Glutamatergic neuron (in vitro differentiated cells): Measurements from ENCODE around the gene GDPD5. TPM values are rescaled to one million over a fixed set of nuclear protein-coding genes. Genes with fewer than 3 reads are reported as not detected.

ENCODE experiments used
- DNase-seq: peaks from one replicate; pipeline ENCODE4 v3.0.0; 2022
- H3K27ac Mint-ChIP-seq: one replicate; pipeline ENCODE4 v1.8.0; 2020; ENCODE audit warnings: mild to moderate bottlenecking, mixed read lengths, inconsistent platforms; ENCODE audit not compliant: unreplicated experiment
- H3K27me3 Mint-ChIP-seq: one replicate; pipeline ENCODE4 v1.8.0; 2020; ENCODE audit warnings: mild to moderate bottlenecking, moderate library complexity, mixed read lengths, inconsistent platforms; ENCODE audit not compliant: unreplicated experiment
- H3K36me3 Mint-ChIP-seq: one replicate; pipeline ENCODE4 v1.8.0; 2020; ENCODE audit warnings: mild to moderate bottlenecking, mixed read lengths, inconsistent platforms; ENCODE audit not compliant: unreplicated experiment
- H3K4me1 Mint-ChIP-seq: one replicate; pipeline ENCODE4 v1.8.0; 2020; ENCODE audit warnings: mild to moderate bottlenecking, low read depth, mixed read lengths, inconsistent platforms; ENCODE audit not compliant: unreplicated experiment
- H3K4me3 Mint-ChIP-seq: one replicate; pipeline ENCODE4 v1.8.0; 2020; ENCODE audit warnings: mild to moderate bottlenecking, mixed read lengths, inconsistent platforms; ENCODE audit not compliant: unreplicated experiment
- H3K9me3 Mint-ChIP-seq: one replicate; pipeline ENCODE4 v1.8.0; 2020; ENCODE audit warnings: mild to moderate bottlenecking, moderate library complexity, mixed read lengths, inconsistent platforms; ENCODE audit not compliant: unreplicated experiment
- CTCF ChIP-seq: fragments of 200-600 bp; sonication (generic); IDR thresholded peaks from one replicate; pipeline ENCODE4 v1.5.0; 2021; ENCODE audit not compliant: partially characterized antibody, unreplicated experiment
- total RNA-seq: library from RNA; stranded (reverse); fragmentation: NEBNext Ultra II Directional; extraction: Animal tissue kit (Norgen Biotek cat#: 25700); gene quantifications from one replicate; pipeline ENCODE4 v1.2.1, GENCODE V29; 2021; ENCODE audit not compliant: unreplicated experiment

GDPD5 gene
- total RNA-seq, 1 donor from 2014 or later = 147 TPM

- peaks cover 35% of the 10 kb centered on the region for H3K4me1 Mint-ChIP-seq
- H3K9me3 Mint-ChIP-seq = peaks cover 21% of the 10 kb centered on the region
- H3K27me3 Mint-ChIP-seq = peaks cover 27% of the 10 kb centered on the region
- H3K4me3 Mint-ChIP-seq = no peak overlapping the region
- TF ChIP-seq CTCF = no peak
- H3K27ac Mint-ChIP-seq = no peak overlapping the region
- no peak for DNase-seq
- peaks cover 9% of the 10 kb centered on the region for H3K36me3 Mint-ChIP-seq
Observed at GRCh38 chr11:75425422-75425821, 100.3 kb downstream of the GDPD5 start.

DNA sequence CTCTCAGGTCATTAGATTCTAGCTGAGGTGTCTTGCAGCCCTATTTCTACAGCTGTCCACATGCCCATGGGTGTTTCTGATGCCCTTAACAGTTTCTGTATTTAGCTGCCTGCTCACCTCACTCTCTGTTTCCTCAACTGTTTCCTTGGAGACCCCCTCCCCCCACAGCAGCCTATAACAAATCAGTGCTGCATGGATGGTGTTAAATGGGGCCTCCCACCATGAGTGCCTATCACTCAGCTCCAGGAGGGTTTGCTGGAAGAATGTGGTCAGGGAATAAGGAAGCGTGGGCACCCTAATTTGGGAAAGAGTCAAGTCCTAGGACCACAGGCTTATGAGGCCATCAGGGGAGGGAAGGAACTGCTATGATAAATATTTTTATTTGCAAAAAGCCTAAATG is 101.3 kb downstream of the GDPD5 start:
- H3K27me3 Mint-ChIP-seq = peaks cover 27% of the 10 kb centered on the region
- H3K36me3 Mint-ChIP-seq = peaks cover 8% of the 10 kb centered on the region
- no peak for DNase-seq
- H3K9me3 Mint-ChIP-seq = peaks cover 20% of the 10 kb centered on the region
- H3K27ac Mint-ChIP-seq = peak overlapping the region; percentile 29
- no peak for TF ChIP-seq CTCF
- H3K4me1 Mint-ChIP-seq = peaks cover 39% of the 10 kb centered on the region
- H3K4me3 Mint-ChIP-seq = peak overlapping the region; percentile 59

DNA sequence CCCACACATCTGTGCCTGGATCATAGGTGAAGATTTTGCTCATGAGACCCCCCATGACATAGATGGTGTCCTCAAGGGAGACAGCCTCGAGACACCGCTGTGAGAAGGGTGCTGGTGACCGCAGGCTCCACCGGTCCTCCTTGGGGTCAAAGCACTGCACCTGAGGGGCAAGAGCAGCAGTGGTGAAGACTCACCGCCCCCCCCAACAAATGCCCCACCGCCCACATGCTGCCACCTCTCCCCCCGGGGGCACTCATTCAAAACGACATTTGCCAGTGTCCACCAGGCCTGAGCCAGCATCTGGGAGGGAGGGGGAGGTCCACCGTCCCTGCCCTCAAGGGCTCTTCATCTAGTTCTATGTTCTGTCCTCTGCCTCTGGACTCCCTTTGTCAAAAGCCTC is 102.0 kb downstream of the GDPD5 start:
- peaks cover 20% of the 10 kb centered on the region for H3K27me3 Mint-ChIP-seq
- no peak for DNase-seq
- H3K4me1 Mint-ChIP-seq = peaks cover 37% of the 10 kb centered on the region
- no peak for TF ChIP-seq CTCF
- peaks cover 13% of the 10 kb centered on the region for H3K9me3 Mint-ChIP-seq
- H3K27ac Mint-ChIP-seq = peak overlapping the region; percentile 33
- peaks cover under 1% of the 10 kb centered on the region for H3K36me3 Mint-ChIP-seq
- no peak overlapping the region for H3K4me3 Mint-ChIP-seq

DNA sequence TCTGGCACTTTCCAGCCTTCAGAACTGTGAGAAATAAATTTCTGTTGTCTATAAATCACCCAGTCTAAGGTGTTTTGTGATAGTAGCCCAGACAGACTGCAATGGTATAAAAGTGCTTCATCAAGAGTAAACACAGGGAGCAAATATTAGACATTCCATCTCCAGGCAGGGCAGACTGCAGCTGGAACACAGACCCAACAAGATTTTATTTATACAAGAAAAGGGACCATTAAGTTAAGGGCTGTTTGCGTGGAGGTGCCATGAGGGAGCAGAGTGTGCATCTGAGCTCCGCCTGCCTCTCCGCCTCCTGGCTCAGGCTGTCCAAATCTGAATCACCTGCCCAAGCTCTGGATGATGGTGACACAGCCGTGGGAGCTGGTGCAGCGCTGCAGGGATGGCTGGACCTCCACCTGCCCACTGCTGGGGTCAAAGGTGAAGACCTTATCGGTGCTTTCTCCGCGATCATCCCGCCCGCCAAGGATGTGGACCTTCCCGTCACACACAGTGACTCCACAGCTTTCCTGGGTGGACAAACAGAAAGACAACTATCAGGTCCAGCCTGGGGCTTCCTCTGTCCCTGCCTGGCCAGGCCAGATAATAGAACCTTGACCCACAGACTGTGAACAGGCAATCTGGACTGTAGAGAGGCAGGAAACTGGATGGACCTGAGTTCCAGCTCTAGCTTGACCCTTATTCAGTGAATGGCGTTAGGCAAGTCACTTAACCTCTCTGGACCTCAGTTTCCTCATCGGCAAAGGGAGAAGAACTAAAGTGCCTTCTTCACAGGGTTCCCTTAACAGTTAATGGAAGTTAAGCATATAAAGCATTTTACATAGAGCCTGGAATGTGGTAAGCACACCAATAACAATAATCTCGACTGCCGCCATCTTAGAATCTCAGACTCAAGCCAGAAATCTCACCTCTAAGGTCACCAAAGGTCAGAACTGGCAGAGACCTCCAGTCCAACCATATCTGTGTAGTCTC is 103.2 kb downstream of the GDPD5 start:
- DNase-seq = no peak
- Mint-ChIP-seq H3K36me3 (no peaks in the 10 kb centered on the region), H3K27me3 (peaks cover 20% of the 10 kb centered on the region), H3K4me3 (peak overlapping the region; percentile 52), H3K27ac (peak overlapping the region; percentile 96), H3K9me3 (peaks cover 12% of the 10 kb centered on the region), H3K4me1 (peaks cover 37% of the 10 kb centered on the region)
- TF ChIP-seq CTCF = no peak

GRCh38 chr11:75421902-75422247 is 103.9 kb downstream of the GDPD5 start:
- Mint-ChIP-seq H3K4me1 (peaks cover 38% of the 10 kb centered on the region), H3K4me3 (peak overlapping the region; percentile 52), H3K36me3 (no peaks in the 10 kb centered on the region), H3K27ac (peak overlapping the region; percentile 96), H3K9me3 (peaks cover 12% of the 10 kb centered on the region), H3K27me3 (peaks cover 20% of the 10 kb centered on the region)
- no peak for DNase-seq
- no peak for TF ChIP-seq CTCF
